K562 (cell line): ENCODE results near the gene YPEL1. TPM values are rescaled to one million over a fixed set of nuclear protein-coding genes. Genes with fewer than 3 reads are reported as not detected.
A peak's percentile ranks its signal among the peaks of the same experiment; 100 is the strongest.

Experiments
- ARHGAP35 ChIP-seq: fragments of 450-650 bp; IDR thresholded peaks from 2 replicates; pipeline ENCODE4 v1.6.1; 2018; ENCODE audit not compliant: partially characterized antibody
- ARID2 ChIP-seq: fragments of 450-650 bp; IDR thresholded peaks from 2 replicates; pipeline ENCODE4 v1.6.1; 2017; ENCODE audit warnings: antibody characterized with exemption, mild to moderate bottlenecking
- BHLHE40 ChIP-seq: IDR thresholded peaks from 2 replicates; pipeline ENCODE4 v1.6.1; 2011; ENCODE audit warnings: low read length, improper control_type of control experiment
- E2F6 ChIP-seq, 2 experiments: IDR thresholded peaks; 2 replicates each; pipeline ENCODE4 v1.6.1; 2011; ENCODE audit warnings: borderline replicate concordance in 1 of 2, control low read depth in 1 of 2, low read depth in 1 of 2, low read length in 1 of 2, mild to moderate bottlenecking in 1 of 2, mixed read lengths in 1 of 2, moderate library complexity in 1 of 2; ENCODE audit not compliant: insufficient read depth in 1 of 2, insufficient read length in 1 of 2, poor library complexity in 1 of 2, severe bottlenecking in 1 of 2; ENCODE audit errors: extremely low read depth in 1 of 2
- FOXP1 ChIP-seq: sonication (generic); formaldehyde crosslinking; IDR thresholded peaks from 2 replicates; pipeline ENCODE4 v1.8.0; 2022; ENCODE audit warnings: mild to moderate bottlenecking, missing genetic modification reagents
- MAZ ChIP-seq, 2 experiments: fragments of 450-650 bp in 1 of 2; sonication (generic) in 1 of 2; formaldehyde crosslinking; IDR thresholded peaks in 1 of 2; conservative IDR thresholded peaks in 1 of 2; 2 replicates each; pipeline versions ENCODE4 v1.4.0 to v1.5.0; 2020; ENCODE audit warnings: mild to moderate bottlenecking in 1 of 2, missing genetic modification reagents in 1 of 2
- MBD1 ChIP-seq: fragments of 250-450 bp; sonication (Bioruptor Pico); IDR thresholded peaks from 2 replicates; pipeline ENCODE4 v1.8.0; 2022; ENCODE audit warnings: inconsistent platforms
- MCM3 ChIP-seq: fragments of 450-650 bp; IDR thresholded peaks from 2 replicates; pipeline ENCODE4 v1.6.1; 2016
- NCOA4 ChIP-seq: fragments of 450-650 bp; IDR thresholded peaks from 2 replicates; pipeline ENCODE4 v1.6.1; 2018; ENCODE audit warnings: mild to moderate bottlenecking; ENCODE audit not compliant: partially characterized antibody
- NR4A1 ChIP-seq, 2 experiments: fragments of 250-450 bp in 1 of 2; fragments of 450-650 bp in 1 of 2; sonication (Bioruptor Pico) in 1 of 2; IDR thresholded peaks; 2 replicates each; pipeline versions ENCODE4 v1.4.0 to v1.6.1; 2016 to 2020; ENCODE audit warnings: mild to moderate bottlenecking in 2 of 2, missing compliant biosample characterization in 1 of 2, missing genetic modification characterization in 1 of 2, moderate library complexity in 1 of 2
- NUFIP1 ChIP-seq: fragments of 450-650 bp; IDR thresholded peaks from 2 replicates; pipeline ENCODE4 v1.6.1; 2018; ENCODE audit not compliant: partially characterized antibody
- SMARCA5 ChIP-seq: fragments of 450-650 bp; IDR thresholded peaks from 2 replicates; pipeline ENCODE4 v1.6.1; 2016
- SMARCE1 ChIP-seq: fragments of 450-650 bp; IDR thresholded peaks from 2 replicates; pipeline ENCODE4 v1.7.1; 2016; ENCODE audit warnings: mild to moderate bottlenecking
- SNRNP70 ChIP-seq: fragments of 200-400 bp; formaldehyde crosslinking; optimal IDR thresholded peaks from 2 replicates; pipeline ENCODE3; 2017; ENCODE audit warnings: low read depth, low read length
- STAG1 ChIP-seq: sonication (generic); formaldehyde crosslinking; IDR thresholded peaks from 2 replicates; pipeline ENCODE4 v1.5.0; 2020; ENCODE audit warnings: missing genetic modification reagents, borderline replicate concordance
- TFAM ChIP-seq: fragments of 250-450 bp; sonication (Bioruptor Pico); conservative IDR thresholded peaks from 2 replicates; pipeline ENCODE4 v1.5.0; 2021; ENCODE audit warnings: mild to moderate bottlenecking, moderate library complexity
- ZNF175 ChIP-seq: fragments of 200-800 bp; sonication (Bioruptor generic); IDR thresholded peaks from 2 replicates; pipeline ENCODE4 v1.6.1; 2016; ENCODE audit warnings: low read depth, mild to moderate bottlenecking, missing genetic modification characterization, missing compliant biosample characterization
- ZNF507 ChIP-seq: conservative IDR thresholded peaks from 2 replicates; pipeline ENCODE4 v1.6.1; 2017; ENCODE audit warnings: missing genetic modification characterization, missing compliant biosample characterization
- ZNF57 ChIP-seq: fragments of 450-650 bp; formaldehyde crosslinking; IDR thresholded peaks from 2 replicates; pipeline ENCODE4 v1.4.0; 2020; ENCODE audit warnings: mild to moderate bottlenecking, moderate library complexity
- polyA plus RNA-seq, 8 experiments: library from polyadenylated mRNA; depleted of rRNA in 4 of 8; stranded (reverse) in 5 of 8; unstranded in 3 of 8; fragments of >200 nt; fragmentation: Nextera tagmentation in 2 of 8; fragmentation: Illumina TruSeq in 1 of 8; extraction: Ambion mirVana in 2 of 8; extraction: Trizol in 1 of 8; gene quantifications; 2 replicates each; pipeline versions ENCODE4 v1.2.1 to v1.2.3, GENCODE V29; 2011 to 2014; ENCODE audit warnings: inconsistent platforms in 1 of 8, missing spikeins in 1 of 8
- total RNA-seq, 7 experiments: library from RNA; depleted of rRNA in 6 of 7; stranded (reverse); fragments of >200 nt in 6 of 7; fragmentation: Illumina TruSeq in 2 of 7; extraction: Trizol in 2 of 7; gene quantifications; 2 replicates each; pipeline versions ENCODE4 v1.2.1 to v1.2.3, GENCODE V29; 2011 to 2021; ENCODE audit warnings: low replicate concordance in 1 of 7
- TF ChIP-seq, protein P1 (sequence below): fragments of 150-350 bp; conservative IDR thresholded peaks from 2 replicates; pipeline ENCODE4 v1.6.1; 2014; ENCODE audit warnings: low read length
- TF ChIP-seq, protein P2 (sequence below), 3 experiments: fragments of 200-800 bp in 1 of 3; sonication (Bioruptor generic) in 1 of 3; sonication (generic) in 1 of 3; formaldehyde crosslinking in 1 of 3; IDR thresholded peaks; 2 replicates each; pipeline versions ENCODE4 v1.6.1 to v1.8.0; 2016 to 2022; ENCODE audit warnings: mild to moderate bottlenecking in 2 of 3, missing compliant biosample characterization in 2 of 3, missing genetic modification characterization in 2 of 3, missing genetic modification reagents in 1 of 3

Gene YPEL1
- total and polyA plus RNA-seq, 9 of the 15 experiments (the other 6 are each of a cell fraction or from before 2014, with no cell fraction given) = 0.07 to 2.2 (median 0.46) TPM

GRCh38 chr22:21657360-21658032, 78.1 kb downstream of the YPEL1 start (continued):
- TF ChIP-seq, protein P1, sequence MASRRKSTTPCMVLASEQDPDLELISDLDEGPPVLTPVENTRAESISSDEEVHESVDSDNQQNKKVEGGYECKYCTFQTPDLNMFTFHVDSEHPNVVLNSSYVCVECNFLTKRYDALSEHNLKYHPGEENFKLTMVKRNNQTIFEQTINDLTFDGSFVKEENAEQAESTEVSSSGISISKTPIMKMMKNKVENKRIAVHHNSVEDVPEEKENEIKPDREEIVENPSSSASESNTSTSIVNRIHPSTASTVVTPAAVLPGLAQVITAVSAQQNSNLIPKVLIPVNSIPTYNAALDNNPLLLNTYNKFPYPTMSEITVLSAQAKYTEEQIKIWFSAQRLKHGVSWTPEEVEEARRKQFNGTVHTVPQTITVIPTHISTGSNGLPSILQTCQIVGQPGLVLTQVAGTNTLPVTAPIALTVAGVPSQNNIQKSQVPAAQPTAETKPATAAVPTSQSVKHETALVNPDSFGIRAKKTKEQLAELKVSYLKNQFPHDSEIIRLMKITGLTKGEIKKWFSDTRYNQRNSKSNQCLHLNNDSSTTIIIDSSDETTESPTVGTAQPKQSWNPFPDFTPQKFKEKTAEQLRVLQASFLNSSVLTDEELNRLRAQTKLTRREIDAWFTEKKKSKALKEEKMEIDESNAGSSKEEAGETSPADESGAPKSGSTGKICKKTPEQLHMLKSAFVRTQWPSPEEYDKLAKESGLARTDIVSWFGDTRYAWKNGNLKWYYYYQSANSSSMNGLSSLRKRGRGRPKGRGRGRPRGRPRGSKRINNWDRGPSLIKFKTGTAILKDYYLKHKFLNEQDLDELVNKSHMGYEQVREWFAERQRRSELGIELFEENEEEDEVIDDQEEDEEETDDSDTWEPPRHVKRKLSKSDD = peak; percentile 91
- TF ChIP-seq NCOA4 (no peak), BHLHE40 (peak; percentile 97), E2F6 (IDR thresholded peaks at IDR 0.05; ENCODE audit: borderline replicate concordance in 1 of 2, extremely low read depth in 1 of 2, insufficient read depth in 1 of 2, insufficient read length in 1 of 2, low read depth in 1 of 2, low read length in 1 of 2, poor library complexity in 1 of 2, severe bottlenecking in 1 of 2) (peak in 1 of 2 experiments; percentile 100), MCM3 (no peak), ZNF175 (no peak), SMARCE1 (no peak), STAG1 (no peak), SNRNP70 (no peak), MAZ (CRISPR knock-in tag; conservative IDR thresholded peaks at IDR 0.05 in 1 of 2, IDR thresholded peaks at IDR 0.05 in 1 of 2) (no peak), MBD1 (CRISPR knock-in tag) (no peak), FOXP1 (no peak), ZNF507 (no peak), TFAM (CRISPR knock-in tag) (no peak), ARID2 (no peak), NUFIP1 (no peak), NR4A1 (CRISPR knock-in tag; IDR thresholded peaks at IDR 0.05) (no peak), NR4A1 (tag; IDR thresholded peaks at IDR 0.05) (no peak), ARHGAP35 (no peak), ZNF57 (CRISPR knock-in tag) (no peak), SMARCA5 (no peak)
- TF ChIP-seq, protein P2, sequence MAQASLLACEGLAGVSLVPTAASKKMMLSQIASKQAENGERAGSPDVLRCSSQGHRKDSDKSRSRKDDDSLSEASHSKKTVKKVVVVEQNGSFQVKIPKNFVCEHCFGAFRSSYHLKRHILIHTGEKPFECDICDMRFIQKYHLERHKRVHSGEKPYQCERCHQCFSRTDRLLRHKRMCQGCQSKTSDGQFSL (CRISPR knock-in tag; IDR thresholded peaks at IDR 0.05) = no peak
- TF ChIP-seq, protein P2 (tag; IDR thresholded peaks at IDR 0.05) = no peak
